NCI-H526 treated with DMSO at 0.1 percent for 48 hours (cell line): ENCODE results near the gene USP21.

Experiments used
- DNase-seq: peaks from one replicate; lab custom pipeline; 2025; lab: John Stamatoyannopoulos, UW

USP21 gene

DNA sequence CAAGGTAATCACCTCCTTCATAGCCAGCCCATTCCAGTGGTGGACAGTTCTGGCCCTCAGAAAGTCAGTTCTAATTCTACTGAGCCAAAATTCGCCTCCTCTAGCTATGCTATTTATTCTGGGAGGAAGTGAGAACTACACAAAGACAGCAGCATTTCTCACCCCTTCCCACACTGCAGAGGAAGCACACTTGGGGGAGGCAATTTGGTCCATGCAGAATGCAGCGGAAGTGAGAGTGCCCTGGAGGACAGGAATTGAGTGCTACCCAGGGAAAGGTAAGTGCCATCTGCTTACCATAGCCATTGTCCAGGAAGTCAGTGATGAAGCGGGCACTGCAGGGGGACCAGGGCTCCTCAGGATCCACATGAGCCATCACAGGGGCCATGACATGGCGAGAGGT, 35.9 kb downstream of the USP21 start:
- no peak for DNase-seq

DNA sequence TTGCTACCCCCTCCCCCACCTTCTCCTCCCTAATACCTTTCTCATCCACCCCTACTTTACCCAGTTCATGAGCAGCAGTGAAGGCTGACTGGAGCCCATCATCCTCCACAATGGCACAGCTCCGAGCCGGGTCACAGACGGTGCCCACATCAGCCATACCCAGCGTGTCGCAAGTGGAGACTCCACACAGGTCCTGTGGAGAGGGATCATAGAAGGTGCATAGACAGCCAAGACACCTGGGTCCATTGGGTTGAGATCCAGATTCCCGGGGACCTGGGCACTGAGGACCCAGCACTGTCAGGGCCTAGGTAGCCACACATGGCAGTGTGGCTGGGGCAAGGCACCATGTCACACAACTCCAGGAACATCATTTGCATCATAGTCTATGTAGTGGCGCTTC, 36.8 kb downstream of the USP21 start:
- DNase-seq = no peak

DNA sequence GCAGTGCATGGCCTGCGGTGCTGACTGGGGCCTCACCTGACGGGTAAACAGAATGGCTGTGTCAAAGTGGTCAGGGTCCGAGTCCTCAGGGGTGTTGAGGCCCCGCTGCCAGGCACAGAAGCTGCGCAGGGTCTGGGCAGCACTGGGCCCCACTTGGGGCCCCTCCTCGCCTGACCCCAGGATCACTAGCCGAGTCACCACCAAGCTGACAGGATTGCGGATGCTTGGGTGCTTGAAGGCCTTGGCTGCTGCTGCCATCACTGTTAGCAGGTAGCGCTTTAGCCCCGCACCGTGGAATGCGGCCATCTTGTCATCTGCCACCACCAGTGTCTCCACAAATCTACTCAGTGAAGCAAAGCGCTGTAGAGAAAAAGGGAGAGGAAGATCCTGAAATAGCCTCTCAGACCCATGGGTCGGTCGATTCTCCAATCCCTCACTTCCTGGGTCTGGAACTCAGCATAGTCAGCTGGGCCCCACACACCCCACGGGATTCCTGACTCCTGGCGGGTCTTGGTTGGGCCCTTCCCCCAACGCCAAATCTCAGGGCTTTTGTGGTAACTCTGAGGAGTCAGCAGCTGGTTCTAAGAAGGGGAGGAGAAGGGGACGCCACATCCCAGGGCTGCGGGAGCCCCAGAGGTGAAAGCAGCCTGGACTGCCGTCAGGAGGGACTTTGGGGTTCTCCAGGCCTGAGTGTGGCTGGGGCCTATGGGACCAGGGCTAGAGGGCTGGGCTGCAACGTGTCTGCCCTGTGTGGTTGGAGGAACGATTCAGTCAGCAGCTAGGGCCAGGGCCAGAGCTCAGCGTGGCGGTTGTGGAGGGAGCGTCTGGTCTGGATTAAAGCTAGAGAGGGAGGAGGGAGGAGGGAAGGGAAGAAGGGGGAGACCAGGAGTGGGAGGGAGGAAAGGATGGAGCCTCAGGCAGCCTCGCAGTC, 37.5 kb downstream of the USP21 start:
- no peak for DNase-seq

DNA sequence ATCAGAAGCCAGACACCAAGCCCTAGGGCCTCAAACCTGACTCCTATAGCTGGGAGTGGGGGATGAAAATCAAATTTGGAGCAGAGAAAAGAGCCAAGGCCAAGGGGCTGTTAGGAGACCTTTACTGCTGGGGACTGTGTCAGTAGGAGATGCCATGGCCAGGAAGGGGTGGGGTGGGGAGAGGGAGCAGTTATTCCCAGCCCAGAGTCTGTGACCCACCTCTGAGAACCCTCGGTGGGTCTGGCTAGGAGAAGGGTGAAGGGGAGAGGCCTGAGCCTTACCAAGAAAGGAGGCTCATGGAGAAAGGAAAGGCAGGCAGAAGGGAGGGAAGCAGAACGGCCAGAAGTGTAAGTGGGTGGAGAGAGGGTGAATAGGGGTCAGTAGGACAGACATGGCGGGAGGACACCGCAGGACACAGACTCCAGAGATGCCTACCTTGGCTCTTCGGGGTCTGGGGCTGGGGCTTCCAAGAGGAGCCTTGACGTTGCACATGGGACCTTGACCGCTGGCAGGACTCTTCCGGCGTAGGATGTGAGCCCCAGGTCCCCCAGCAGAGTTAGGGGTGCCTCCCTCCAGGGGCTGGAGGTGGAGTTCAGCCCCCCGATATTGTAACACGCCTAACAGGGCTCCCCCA, 38.4 kb downstream of the USP21 start:
- no peak for DNase-seq

DNA sequence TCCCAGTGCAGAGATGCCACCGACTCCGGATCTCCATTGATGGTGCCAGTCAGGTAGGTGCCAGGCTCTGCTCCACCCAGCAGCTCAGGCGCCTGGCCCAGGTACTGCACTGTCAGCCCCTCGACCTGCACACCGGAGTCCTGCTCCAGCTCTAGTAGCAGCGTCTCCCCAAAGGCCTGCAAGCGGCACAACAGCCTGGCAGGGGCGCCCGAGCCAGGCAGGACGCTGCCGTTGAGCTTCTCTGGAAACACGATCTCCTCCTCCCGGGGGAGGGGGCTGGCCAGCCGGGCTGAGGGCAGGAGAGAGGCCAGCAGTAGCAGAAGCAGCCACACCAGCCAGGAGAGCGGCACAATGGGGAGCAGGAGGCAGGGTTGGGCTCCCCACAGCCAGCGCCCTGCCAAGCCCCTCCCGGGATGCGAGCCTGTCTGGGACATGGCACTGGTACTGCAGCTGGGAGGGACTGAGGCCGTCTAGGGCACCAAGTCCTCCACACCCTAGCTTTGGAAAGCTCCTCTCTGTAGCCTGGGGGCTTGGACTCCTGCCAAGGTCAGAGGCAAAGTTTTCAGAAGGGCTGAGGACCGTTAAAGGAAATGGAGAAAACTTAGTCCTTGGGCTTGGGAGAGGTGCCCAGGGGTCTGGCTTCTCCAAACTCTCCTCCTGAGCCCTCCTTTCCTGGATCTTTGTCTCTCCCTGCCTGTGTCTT, 39.0 kb downstream of the USP21 start:
- DNase-seq = peak; percentile 82

DNA sequence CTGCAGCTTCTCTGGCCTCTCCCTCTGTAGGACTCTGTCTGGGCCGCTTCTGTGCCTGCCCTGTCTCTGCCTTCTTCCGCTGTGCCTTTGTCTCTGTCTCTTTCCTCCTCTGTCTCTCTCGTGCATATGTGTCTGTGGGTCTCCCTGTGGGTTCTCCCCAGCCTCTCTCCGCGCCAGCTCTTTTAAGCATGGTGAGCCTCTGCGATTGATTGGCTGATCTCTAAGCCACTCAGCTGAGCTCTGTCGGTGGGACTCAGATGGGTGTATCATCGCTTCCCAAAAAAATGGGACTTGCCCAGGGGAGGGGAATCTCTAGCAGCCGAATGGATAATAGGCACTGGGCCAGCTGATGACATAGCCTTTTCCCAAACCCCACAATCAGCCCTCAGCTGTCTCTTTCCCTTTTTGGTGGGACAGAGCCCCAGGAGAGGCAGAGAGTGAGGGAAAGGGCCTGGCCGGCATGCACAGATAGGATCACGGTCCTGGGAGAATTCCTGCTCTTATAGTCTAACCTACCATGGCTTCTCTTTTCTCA, 39.7 kb downstream of the USP21 start, which contains the start of gene ADAMTS4:
Gene ADAMTS4 (minus strand): TSS at position 158 of the 535 bp plus-strand sequence. CDS start 427 bp downstream, outside the sequence.
- DNase-seq = peak; percentile 59

DNA sequence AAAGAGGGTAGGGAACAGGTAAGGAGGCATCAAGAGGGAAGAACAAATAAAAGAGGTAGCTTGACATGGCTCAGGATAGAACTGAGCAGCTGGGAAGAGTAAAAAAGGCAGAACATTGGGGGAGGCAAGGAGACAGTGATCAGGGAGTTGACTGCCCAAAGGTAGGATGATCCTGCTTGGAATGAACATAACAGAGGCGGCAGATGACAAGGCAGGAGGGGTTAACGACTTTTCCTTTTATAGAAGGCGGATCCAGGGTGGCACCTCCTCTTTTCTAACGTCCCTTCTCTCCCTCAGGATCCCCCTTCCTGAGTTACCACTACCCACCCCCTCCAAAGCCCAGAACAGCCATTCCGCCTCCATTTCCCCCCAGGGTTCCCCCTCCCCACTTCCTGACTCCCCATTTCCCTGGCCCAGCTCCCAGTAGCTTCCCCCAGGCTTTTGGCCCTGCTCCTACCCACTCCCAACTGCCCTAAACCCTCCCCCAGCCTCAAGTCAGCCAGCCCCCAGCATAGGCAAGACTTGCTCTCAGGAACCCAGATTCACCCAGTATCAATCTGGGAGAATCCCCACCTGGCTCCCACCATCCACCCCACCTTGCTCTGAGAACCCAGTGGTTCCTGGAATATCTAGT, 40.3 kb downstream of the USP21 start:
- peak; percentile 47 for DNase-seq

DNA sequence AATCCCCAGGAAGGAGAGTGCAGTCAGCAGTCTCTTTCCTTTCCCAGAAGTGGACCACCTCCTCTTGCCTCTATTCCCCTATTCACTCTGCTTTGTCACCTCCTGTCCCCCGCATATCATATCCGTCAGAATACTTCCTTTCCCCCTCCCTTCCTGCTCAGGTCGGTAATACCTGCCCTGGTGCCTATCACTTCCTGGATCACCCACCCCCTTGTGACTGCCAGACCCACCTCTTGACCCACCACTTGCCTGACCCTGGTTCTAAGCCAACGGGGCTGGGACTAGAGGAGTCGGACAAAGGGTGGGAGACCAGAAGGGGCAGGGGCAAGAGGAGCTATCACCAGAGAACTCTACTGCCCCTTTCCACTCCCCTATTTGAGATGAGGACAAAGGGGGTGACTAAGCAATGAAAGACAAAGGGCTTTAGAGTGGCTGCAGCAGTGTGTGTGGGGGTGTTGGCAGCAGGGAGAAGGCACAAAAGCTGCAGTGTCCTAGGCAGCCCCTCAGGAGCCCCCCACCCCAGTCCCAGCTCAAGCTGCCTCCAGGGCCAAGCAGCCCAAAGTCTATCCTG, 41.2 kb downstream of the USP21 start:
- no peak for DNase-seq

DNA sequence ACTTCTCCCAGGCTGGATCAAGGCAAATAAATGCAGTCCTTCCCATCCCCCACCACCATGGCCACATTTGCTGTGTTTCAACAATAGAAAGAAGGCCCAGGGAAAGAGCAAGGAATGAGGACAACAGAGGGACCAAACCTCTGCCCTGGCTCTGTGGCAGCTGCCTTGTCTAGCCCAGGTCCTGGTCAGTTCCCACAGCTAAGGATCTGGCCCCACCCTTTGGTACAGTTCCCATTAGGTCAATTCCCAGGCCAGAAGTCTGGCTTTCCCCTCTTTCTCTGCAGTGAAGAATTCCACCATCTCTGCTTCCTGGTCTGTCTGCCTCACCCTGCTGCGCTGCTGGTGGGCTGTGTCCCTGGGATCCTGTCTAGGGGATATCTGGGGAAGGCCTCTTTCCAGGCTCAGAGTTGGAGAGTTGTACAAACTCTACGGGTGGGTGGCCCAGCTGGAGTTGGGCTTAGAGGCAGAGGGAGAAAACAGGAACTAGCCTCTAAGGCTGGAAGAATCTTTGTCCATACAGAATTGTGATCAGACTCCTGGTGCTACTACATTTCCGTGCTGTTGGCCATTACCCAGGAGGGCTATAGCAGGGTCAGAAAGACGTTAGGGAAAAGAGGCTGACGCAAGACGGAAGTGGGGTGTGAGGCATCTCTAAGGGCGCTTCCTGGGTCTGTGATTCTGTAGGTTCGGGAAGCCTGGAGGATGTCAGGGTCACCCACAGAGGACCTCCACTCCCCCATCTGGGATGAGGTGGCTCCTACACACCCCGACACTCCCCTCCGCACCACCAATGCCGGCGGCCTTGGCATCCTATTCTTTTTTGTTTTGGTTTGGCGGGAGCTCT, 41.9 kb downstream of the USP21 start:
- no peak for DNase-seq

DNA sequence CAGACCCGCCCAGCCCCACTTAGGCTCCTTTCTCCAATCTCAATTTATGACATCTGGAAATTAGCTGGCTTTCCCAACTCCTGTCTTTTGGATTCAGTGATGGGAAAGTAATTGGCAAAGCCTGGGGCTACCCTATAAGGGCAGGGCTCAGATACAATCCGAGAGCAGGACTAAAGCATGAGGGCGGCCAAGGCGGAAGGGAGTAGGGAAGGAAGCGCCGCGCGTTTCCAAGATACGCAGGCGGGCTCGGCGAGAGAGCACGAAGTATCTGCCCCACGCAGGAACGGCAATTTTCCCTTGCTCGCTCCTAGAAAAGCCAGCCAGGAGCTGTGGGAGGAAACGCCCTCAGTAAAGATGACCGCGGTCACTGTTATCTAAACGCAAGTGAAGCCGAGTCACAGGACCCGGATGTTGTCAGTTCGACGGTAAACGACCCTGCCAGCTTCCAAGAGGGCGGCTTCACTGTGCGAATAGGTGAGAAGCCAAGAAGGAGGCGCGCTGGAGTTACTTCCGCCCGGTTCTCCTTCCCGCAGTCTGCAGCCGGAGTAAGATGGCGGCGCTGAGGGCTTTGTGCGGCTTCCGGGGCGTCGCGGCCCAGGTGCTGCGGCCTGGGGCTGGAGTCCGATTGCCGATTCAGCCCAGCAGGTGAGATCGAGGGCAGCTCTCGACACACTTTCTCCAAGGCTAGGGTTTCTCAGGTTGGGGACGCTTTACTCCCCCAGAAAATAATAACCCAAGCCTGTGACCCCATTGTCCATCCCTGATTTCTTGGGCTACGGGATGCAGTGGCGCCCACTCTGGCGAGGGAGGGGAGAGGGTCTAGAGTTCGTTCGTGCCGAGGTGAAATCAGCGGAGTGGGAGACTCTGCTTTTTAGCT, 42.8 kb downstream of the USP21 start, which contains the start of gene NDUFS2:
Gene NDUFS2 (plus strand): TSS at position 532 of the 877 bp plus-strand sequence. CDS start 19 bp downstream, at position 551.
- DNase-seq = peak; percentile 100

DNA sequence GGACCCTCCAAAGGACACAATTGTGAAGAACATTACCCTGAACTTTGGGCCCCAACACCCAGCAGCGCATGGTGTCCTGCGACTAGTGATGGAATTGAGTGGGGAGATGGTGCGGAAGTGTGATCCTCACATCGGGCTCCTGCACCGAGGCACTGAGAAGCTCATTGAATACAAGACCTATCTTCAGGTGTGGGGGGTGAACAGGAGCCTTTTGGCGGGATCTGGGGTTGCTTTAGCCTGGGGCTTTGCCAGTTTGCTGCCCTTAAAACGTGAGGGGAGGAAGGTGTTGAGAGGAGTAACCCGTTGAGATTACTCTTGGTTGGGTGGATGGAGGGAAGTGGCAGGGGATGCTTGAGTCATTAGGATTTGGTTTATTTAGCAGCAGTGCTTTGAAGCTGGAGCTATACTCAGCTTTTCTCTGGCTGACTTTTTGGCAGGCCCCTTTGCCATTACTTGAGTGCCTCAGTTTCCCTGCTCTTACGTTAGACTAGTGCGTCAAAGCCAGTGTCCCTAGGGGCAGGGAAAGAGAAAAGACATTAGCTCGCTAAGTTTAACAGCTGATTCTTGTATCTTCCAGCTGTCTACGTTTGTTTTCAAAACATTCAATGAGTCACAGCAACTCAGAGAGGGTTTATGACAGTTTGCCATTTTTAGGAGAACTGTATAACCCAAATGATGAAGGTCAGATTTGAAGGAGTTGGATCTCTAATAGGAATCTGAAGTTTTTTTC, 47.3 kb downstream of the USP21 start:
- DNase-seq = no peak

DNA sequence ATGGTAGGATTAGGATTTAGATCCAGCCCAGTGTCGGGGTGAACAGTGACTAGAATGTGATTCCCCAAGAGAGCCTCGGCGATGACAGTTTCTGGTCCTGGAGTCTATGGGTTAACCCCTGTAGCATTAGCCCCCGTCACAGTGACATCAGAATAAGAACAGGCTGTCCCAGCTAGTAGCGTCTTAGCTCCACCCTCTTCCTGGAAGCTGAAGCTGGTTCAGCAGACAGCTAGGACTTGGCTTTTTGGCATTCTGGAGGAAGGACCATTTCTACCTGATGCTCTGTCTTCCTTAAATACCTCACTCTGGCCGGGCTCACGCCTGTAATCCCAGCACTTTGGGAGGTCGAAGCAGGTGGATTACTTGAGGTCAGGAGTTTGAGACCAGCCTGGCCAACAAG, 47.9 kb downstream of the USP21 start:
- no peak for DNase-seq

DNA sequence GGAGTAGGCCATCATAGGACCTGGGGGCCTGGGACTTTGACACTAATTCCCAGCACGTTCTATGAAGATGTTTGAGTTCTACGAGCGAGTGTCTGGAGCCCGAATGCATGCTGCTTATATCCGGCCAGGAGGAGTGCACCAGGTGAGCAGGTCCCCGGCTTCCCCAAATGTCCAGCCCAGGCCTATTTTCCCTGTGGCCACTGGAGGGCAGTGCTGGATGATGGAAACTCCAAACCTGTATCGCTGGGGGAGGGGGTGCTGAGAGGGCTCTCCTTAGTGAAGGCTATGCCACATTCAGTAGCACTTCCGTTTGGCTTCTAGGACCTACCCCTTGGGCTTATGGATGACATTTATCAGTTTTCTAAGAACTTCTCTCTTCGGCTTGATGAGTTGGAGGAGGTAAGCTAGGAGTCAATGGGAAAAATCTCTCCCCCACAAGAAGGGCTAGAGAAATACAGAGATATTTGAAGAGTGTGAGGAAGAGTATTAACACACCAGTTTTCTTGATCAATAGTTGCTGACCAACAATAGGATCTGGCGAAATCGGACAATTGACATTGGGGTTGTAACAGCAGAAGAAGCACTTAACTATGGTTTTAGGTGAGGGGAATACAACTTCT, 50.6 kb downstream of the USP21 start:
- peak; percentile 78 for DNase-seq

DNA sequence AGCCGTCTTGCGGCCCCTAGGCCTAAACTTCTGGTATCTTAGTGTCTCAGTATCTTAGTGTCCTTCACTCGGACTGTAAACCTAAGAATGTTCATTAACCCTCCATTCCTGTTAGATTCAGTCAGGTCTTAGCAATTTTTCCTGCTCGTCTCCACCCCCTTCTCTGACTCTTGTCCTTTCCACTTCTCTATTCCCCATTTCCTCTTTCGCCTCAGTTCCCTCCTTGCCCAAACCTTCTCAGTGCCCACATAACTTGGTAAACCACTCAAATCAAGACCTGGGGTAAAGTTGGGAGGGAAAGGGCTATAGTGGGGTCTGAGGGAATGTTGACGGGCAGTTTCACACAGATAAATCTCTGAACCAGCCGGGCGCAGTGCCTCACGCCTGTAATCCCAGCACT, 55.1 kb downstream of the USP21 start:
- no peak for DNase-seq

DNA sequence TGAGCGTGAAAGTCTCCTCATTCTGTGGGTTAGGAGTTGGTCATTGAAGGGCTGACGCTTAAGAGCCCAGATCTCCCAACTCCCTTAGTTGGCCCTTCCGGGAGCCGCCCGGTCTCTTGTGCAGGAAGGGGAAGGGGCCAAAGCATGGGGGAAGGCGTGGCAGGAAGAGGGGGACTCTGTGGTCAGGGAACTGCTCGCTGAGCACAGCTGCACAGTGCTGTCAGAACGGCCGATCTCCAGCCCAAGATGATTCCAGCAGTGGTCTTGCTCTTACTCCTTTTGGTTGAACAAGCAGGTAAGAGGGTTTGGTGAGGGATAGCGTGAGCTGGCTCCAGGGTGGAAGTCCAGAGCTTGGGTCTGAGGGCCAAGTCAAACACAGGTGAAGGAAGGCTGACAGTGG, 55.8 kb downstream of the USP21 start, which contains the start of gene FCER1G:
Gene FCER1G (plus strand): TSS at position 220 of the 400 bp plus-strand sequence. CDS start 27 bp downstream, at position 247.
- DNase-seq = no peak
